Osteocyte (in vitro differentiated cells): ENCODE results near the gene RAB31. TPM values are rescaled to one million over a fixed set of nuclear protein-coding genes. Genes with fewer than 3 reads are reported as not detected.
A peak's percentile ranks its signal among the peaks of the same experiment; 100 is the strongest.

Experiments used
- DNase-seq: peaks from one replicate; pipeline ENCODE4 v3.0.0; 2021; ENCODE audit warnings: mixed read lengths; ENCODE audit not compliant: unreplicated experiment; ENCODE audit errors: extremely low spot score
- H3K27ac Mint-ChIP-seq: one replicate; pipeline ENCODE4 v1.8.0; 2021; ENCODE audit warnings: mild to moderate bottlenecking, mixed read lengths; ENCODE audit not compliant: unreplicated experiment
- H3K27me3 Mint-ChIP-seq: one replicate; pipeline ENCODE4 v1.8.0; 2021; ENCODE audit warnings: mixed read lengths; ENCODE audit not compliant: unreplicated experiment
- H3K36me3 Mint-ChIP-seq: one replicate; pipeline ENCODE4 v1.8.0; 2021; ENCODE audit warnings: mixed read lengths; ENCODE audit not compliant: unreplicated experiment
- H3K4me1 Mint-ChIP-seq: one replicate; pipeline ENCODE4 v1.8.0; 2021; ENCODE audit warnings: mixed read lengths; ENCODE audit not compliant: unreplicated experiment
- H3K4me3 Mint-ChIP-seq: one replicate; pipeline ENCODE4 v1.8.0; 2021; ENCODE audit warnings: mild to moderate bottlenecking, moderate library complexity, mixed read lengths; ENCODE audit not compliant: unreplicated experiment
- H3K9me3 Mint-ChIP-seq: one replicate; pipeline ENCODE4 v1.8.0; 2021; ENCODE audit warnings: mixed read lengths; ENCODE audit not compliant: unreplicated experiment
- CTCF ChIP-seq: fragments of 200-600 bp; sonication (generic); IDR thresholded peaks from 2 replicates; pipeline ENCODE4 v1.5.0; 2021; ENCODE audit warnings: antibody characterized with exemption, mild to moderate bottlenecking, moderate library complexity
- total RNA-seq: library from RNA; stranded (reverse); gene quantifications from 2 replicates; pipeline ENCODE4 v1.2.1, GENCODE V29; 2021

RAB31 gene
- total RNA-seq, 1 donor from 2014 or later, result 90.8 TPM

GRCh38 chr18:9679125-9679524 is 29.0 kb upstream of the RAB31 start:
- Mint-ChIP-seq H3K36me3 (no peaks in the 10 kb centered on the region), H3K27me3 (no peaks in the 10 kb centered on the region), H3K27ac (no peak overlapping the region), H3K9me3 (no peaks in the 10 kb centered on the region), H3K4me1 (peaks cover 8% of the 10 kb centered on the region), H3K4me3 (no peak overlapping the region)
- DNase-seq, result no peak
- TF ChIP-seq CTCF, result no peak

GRCh38 chr18:9681217-9681616 is 26.9 kb upstream of the RAB31 start:
- DNase-seq, result no peak
- H3K36me3 Mint-ChIP-seq, result no peaks in the 10 kb centered on the region
- H3K27ac Mint-ChIP-seq, result no peak overlapping the region
- H3K9me3 Mint-ChIP-seq, result no peaks in the 10 kb centered on the region
- no peak overlapping the region for H3K4me3 Mint-ChIP-seq
- H3K4me1 Mint-ChIP-seq, result peaks cover 20% of the 10 kb centered on the region
- no peaks in the 10 kb centered on the region for H3K27me3 Mint-ChIP-seq
- TF ChIP-seq CTCF, result no peak

DNA sequence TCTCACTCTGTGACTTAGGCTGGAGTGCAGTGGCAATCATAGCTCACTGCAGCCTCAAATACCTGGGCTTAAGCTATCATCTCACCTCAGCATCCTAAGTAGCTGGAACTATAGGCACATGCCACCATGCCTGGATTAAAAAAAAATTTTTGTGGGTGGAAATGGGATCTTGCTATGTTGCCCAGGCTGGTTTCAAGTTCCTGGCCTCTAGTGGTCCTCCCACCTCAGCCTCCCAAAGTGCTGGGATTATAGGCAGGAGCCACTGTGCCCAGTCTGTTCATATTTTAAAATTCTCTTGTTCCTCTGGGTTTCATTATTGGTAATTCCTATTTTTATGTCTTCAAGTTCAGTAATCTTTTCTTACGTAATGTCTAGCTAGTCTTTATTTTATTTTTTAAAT is 25.5 kb upstream of the RAB31 start:
- H3K27ac Mint-ChIP-seq, result no peak overlapping the region
- H3K9me3 Mint-ChIP-seq, result no peaks in the 10 kb centered on the region
- DNase-seq, result no peak
- no peak for TF ChIP-seq CTCF
- peaks cover 20% of the 10 kb centered on the region for H3K4me1 Mint-ChIP-seq
- H3K4me3 Mint-ChIP-seq, result no peak overlapping the region
- no peaks in the 10 kb centered on the region for H3K27me3 Mint-ChIP-seq
- no peaks in the 10 kb centered on the region for H3K36me3 Mint-ChIP-seq

DNA sequence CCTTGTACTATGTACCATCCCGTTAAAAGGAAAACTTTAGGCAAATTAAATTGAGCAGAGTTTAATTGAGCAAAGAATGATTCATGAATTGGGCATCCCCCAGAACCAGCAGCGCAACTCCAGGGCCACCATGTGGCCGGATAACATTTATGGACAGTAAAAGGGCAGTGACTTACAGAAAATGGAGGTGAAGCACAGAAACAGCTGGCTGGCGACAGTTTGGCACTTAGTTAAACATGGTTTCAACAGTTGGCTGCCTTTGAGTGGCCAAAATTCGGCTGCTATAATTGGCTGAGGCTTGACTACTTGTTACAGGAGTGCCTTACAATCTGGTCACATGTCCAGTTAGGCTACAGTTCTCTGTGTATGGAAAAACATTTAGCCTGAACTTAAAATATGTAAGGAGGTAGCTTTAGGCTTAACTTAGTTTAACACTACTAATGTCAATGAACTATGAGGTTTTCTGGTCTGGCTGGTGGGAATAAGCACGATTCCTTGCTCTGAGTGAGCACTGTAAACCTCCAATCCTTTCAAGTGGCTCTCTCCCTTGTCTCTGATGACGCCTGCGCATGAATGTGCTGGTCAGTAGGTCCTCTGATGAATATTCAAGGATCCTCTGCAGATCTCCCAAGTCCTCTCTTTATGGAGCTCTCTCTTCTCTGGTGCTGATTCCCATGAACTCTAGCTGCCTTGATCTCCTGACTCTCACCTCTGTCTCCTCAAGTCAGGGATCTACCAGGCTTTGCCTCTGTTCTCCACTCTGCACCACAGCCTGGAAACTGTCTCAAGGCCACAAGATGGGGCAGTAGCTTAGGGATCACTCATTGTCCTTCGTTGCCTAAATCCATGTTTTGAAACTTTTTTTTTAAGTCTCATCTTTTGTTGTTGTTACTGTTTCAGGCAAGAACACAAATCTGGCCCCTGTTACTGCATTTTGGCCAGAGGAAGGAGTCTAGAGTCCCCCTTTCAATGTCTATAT is 24.4 kb upstream of the RAB31 start:
- DNase-seq, result no peak
- Mint-ChIP-seq H3K27me3 (no peaks in the 10 kb centered on the region), H3K27ac (peak overlapping the region; percentile 6), H3K9me3 (no peaks in the 10 kb centered on the region), H3K4me1 (peaks cover 24% of the 10 kb centered on the region), H3K4me3 (no peak overlapping the region), H3K36me3 (no peaks in the 10 kb centered on the region)
- TF ChIP-seq CTCF, result peak; percentile 67

DNA sequence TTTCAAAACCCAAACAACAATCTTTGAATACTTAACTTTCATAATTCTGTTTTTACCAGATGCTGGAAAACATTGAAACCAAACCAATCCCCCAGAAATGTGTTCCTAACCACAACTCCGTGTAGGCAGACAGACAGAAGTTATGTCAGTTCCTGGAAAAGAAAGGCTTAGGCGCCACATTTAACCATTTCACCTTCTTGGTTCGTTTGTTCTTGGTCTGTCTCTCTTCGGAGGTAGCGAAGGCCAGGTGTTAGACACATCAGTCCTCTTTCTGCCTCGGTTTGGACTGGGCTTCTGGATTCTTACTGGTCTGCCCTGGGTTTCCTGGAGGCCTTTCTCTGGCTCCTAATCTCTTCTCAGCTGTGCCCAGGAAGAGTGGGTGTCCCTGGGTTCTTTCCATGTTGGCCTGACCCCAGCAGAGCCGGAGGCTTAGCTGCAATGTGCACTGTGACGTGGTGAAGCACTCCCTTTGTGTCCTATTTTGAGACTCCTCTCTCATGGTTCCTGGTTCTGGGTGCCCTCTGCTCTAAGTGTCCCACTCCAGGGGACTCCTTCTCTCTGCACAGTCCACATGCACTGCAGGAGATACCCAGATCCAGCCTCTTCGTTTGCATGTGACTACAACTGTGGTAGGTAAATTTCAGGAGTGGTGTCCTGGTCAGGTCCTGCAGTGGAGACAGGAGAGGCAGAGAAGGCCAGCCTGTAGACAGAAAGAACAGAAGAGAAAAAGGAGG is 23.1 kb upstream of the RAB31 start:
- Mint-ChIP-seq H3K4me3 (no peak overlapping the region), H3K27me3 (no peaks in the 10 kb centered on the region), H3K9me3 (no peaks in the 10 kb centered on the region), H3K36me3 (no peaks in the 10 kb centered on the region), H3K4me1 (peaks cover 24% of the 10 kb centered on the region), H3K27ac (peak overlapping the region; percentile 65)
- no peak for DNase-seq
- no peak for TF ChIP-seq CTCF
